IPS DF 4.7 (cell line): ENCODE measurements around the gene ZNF445.
"Not testable (repeated sequence)": the region's sequence is repeated elsewhere in the genome, so short reads cannot be mapped to it uniquely, and the experiment has no call there.

Source experiments
- DNase-seq: peaks from one replicate; pipeline ENCODE4 v3.0.0-alpha.2; 2013; ENCODE audit warnings: low spot score; ENCODE audit errors: extremely low read depth

Gene ZNF445

GRCh38 chr3:44476963-44477311 lies 533 bp downstream of the ZNF445 start:
- no peak for DNase-seq

- no peak for DNase-seq
Observed at GRCh38 chr3:44476181-44476611, 1.3 kb downstream of the ZNF445 start.

GRCh38 chr3:44474886-44475285 lies 2.6 kb downstream of the ZNF445 start:
- not testable (repeated sequence) for DNase-seq

- no peak for DNase-seq
Observed at GRCh38 chr3:44470430-44470829, 7.0 kb downstream of the ZNF445 start.

- no peak for DNase-seq
Observed at GRCh38 chr3:44469914-44470313, 7.6 kb downstream of the ZNF445 start.

GRCh38 chr3:44468572-44469520 lies 8.6 kb downstream of the ZNF445 start:
- no peak for DNase-seq

- DNase-seq = not testable (repeated sequence)
Observed at GRCh38 chr3:44468099-44468537, 9.4 kb downstream of the ZNF445 start.

GRCh38 chr3:44467241-44467640 lies 10.2 kb downstream of the ZNF445 start:
- no peak for DNase-seq

GRCh38 chr3:44464920-44465319 lies 12.6 kb downstream of the ZNF445 start:
- not testable (repeated sequence) for DNase-seq

GRCh38 chr3:44464509-44464908 lies 13.0 kb downstream of the ZNF445 start:
- no peak for DNase-seq

- DNase-seq = not testable (repeated sequence)
Observed at GRCh38 chr3:44460050-44460449, 17.4 kb downstream of the ZNF445 start.

- no peak for DNase-seq
Observed at GRCh38 chr3:44455318-44455717, 22.2 kb downstream of the ZNF445 start.

GRCh38 chr3:44454258-44454657 lies 23.2 kb downstream of the ZNF445 start:
- DNase-seq = no peak

GRCh38 chr3:44451441-44451840 lies 26.0 kb downstream of the ZNF445 start:
- no peak for DNase-seq

GRCh38 chr3:44446929-44447328 lies 30.5 kb downstream of the ZNF445 start:
- DNase-seq = no peak

- no peak for DNase-seq
Observed at GRCh38 chr3:44445786-44446185, 31.7 kb downstream of the ZNF445 start.

- DNase-seq = no peak
Observed at GRCh38 chr3:44444896-44445691, 32.4 kb downstream of the ZNF445 start.

GRCh38 chr3:44444437-44444836 lies 33.0 kb downstream of the ZNF445 start:
- no peak for DNase-seq

GRCh38 chr3:44442596-44443309 lies 34.7 kb downstream of the ZNF445 start:
- no peak for DNase-seq

GRCh38 chr3:44439499-44440295 lies 37.8 kb downstream of the ZNF445 start:
- no peak for DNase-seq

GRCh38 chr3:44437800-44438199 lies 39.7 kb downstream of the ZNF445 start:
- DNase-seq = no peak
